GM10266 (cell line): ENCODE measurements around the gene CHMP1A.

Experiments
- DNase-seq: peaks from one replicate; pipeline ENCODE4 v3.0.0; 2012; ENCODE audit errors: extremely low spot score
- CTCF ChIP-seq: IDR thresholded peaks from 2 replicates; pipeline ENCODE4 v1.5.1; 2012; ENCODE audit warnings: mild to moderate bottlenecking, low read depth; ENCODE audit not compliant: control insufficient read depth, insufficient read depth; ENCODE audit errors: missing control alignments

CHMP1A gene

GRCh38 chr16:89645122-89645521 lies 12.4 kb downstream of the CHMP1A start:
- no peak for TF ChIP-seq CTCF
- no peak for DNase-seq

DNA sequence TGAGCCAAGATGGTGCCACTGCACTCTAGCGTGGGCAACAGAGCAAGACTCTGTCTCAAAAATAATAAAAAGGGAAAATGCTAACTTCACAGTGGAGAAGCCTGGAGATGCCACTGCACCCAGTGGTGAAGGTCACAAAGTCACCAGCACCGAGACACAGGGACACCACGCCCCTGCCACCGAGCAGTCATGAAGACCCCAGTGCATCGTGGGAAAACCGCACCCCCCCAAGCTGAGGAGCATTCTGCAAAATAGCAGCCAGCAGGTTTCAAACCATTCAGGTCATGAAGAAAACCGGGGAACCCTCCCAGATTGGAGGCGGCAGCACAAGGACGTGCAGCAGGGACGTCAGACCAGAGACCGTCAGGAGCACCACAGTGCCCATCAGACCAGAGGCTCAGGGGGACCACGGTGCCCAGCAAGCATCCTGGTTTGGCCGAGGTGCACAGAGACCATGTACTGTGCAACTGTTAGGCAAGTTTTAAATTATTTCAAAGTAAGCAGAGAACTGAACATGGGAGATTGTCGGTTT lies 13.7 kb downstream of the CHMP1A start:
- no peak for DNase-seq
- TF ChIP-seq CTCF, result no peak

DNA sequence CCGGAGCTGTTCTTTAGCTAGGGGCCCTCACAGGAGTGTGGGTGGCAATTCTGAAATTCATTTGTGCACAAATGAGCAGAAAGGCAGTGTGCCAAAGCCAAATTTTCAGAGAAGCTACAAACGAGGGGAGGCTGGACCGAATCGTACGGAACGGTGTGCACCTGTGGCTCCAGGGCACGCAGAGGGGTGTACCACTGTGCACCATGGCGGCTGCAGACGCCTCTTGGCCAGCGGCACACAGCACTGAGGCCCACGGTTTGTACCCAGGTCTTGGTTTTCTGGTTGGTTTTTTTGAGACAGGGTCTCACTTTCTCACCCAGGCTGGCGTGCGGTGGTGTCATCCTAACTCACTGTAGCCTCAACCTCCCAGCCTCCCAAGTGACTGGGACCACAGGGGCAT lies 14.9 kb downstream of the CHMP1A start:
- TF ChIP-seq CTCF, result no peak
- DNase-seq, result no peak

GRCh38 chr16:89641458-89642119 lies 15.9 kb downstream of the CHMP1A start:
- no peak for DNase-seq
- TF ChIP-seq CTCF, result no peak

GRCh38 chr16:89639385-89639784 lies 18.1 kb downstream of the CHMP1A start:
- no peak for TF ChIP-seq CTCF
- no peak for DNase-seq

DNA sequence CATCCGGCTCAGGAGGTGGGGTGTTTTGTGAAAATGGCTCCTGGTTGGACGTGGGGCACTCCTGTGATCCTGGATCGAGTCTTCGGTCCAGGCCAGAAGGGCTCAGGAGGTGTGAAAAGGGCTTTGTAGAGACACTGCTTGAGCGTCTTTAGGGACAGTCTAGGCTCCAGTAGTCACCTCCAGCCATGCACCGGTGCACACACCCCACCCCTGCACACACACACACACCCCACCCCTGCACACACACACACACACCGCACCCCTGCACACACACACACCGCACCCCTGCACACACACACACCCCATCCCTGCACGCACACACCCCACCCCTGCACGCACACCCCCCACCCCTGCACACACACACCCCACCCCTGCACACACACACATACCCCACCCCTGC lies 19.1 kb downstream of the CHMP1A start:
- DNase-seq, result no peak
- no peak for TF ChIP-seq CTCF

DNA sequence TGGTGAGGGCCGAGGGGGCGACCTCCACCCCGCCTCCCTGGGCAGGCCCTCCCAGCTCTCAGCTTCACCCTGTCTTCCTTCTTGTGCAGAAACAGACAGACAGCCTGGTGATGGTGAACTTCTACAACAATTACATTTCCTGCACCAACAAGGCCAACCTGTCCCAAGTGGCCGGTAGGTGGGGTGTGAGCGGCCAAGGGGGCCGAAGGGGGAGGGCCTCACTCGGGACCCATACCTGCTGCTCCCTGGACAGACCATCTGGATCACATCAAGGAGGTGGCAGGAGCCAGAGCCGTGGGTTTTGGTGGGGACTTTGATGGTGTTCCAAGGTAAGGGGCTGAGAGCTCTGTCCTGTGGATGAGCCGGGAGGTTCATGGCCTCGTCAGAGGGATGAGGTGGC lies 20.1 kb downstream of the CHMP1A start:
- DNase-seq, result no peak
- no peak for TF ChIP-seq CTCF
